GM18519 (cell line): Measurements from ENCODE around the gene CPN2.

ENCODE experiments used
- ATAC-seq: cut with Tn5 transposase; IDR thresholded peaks from one replicate; pipeline ENCODE4 v1.9.1; 2021; ENCODE audit warnings: mild to moderate bottlenecking, moderate library complexity; ENCODE audit not compliant: unreplicated experiment, low FRiP score

CPN2 gene

GRCh38 chr3:194315965-194316361, 35.2 kb downstream of the CPN2 start:
- no peak for ATAC-seq

- peak; percentile 81 for ATAC-seq
Measured at GRCh38 chr3:194315088-194315964, 35.8 kb downstream of the CPN2 start.

- no peak for ATAC-seq
Measured at GRCh38 chr3:194314388-194315068, 36.6 kb downstream of the CPN2 start.

GRCh38 chr3:194313560-194314387, 37.4 kb downstream of the CPN2 start:
- no peak for ATAC-seq

- ATAC-seq, result no peak
Measured at GRCh38 chr3:194312743-194313281, 38.3 kb downstream of the CPN2 start.

- no peak for ATAC-seq
Measured at GRCh38 chr3:194312186-194312742, 38.9 kb downstream of the CPN2 start.

- no peak for ATAC-seq
Measured at GRCh38 chr3:194311000-194311399, 40.1 kb downstream of the CPN2 start.

GRCh38 chr3:194310060-194310835, 40.9 kb downstream of the CPN2 start:
- ATAC-seq, result no peak

- no peak for ATAC-seq
Measured at GRCh38 chr3:194308601-194309449, 42.3 kb downstream of the CPN2 start.

GRCh38 chr3:194307849-194308248, 43.3 kb downstream of the CPN2 start:
- ATAC-seq, result no peak

GRCh38 chr3:194306771-194307640, 44.1 kb downstream of the CPN2 start:
- ATAC-seq, result no peak

- ATAC-seq, result no peak
Measured at GRCh38 chr3:194306109-194306686, 44.9 kb downstream of the CPN2 start.

GRCh38 chr3:194305356-194306108, 45.6 kb downstream of the CPN2 start:
- no peak for ATAC-seq

GRCh38 chr3:194304186-194304917, 46.8 kb downstream of the CPN2 start:
- no peak for ATAC-seq

- no peak for ATAC-seq
Measured at GRCh38 chr3:194303749-194304148, 47.4 kb downstream of the CPN2 start.

- no peak for ATAC-seq
Measured at GRCh38 chr3:194301730-194302129, 49.4 kb downstream of the CPN2 start.
